OCI-LY3 (cell line): Measurements from ENCODE around the gene HOXA9.

ENCODE experiments used
- H2AFZ ChIP-seq: fragments of 200-600, 300-600 bp; shearing (Covaris generic); 2 replicates; pipeline ENCODE4 v1.6.0; 2014; ENCODE audit warnings: antibody characterized with exemption, low read depth, low read length
- H3K27ac ChIP-seq: fragments of 200-600, 300-600 bp; sonication (generic); 2 replicates; pipeline ENCODE4 v1.5.1; 2014; ENCODE audit warnings: mild to moderate bottlenecking, low read length, moderate library complexity, mixed read lengths
- H3K27me3 ChIP-seq: fragments of 200-600, 300-600 bp; sonication (generic); 2 replicates; pipeline ENCODE4 v1.6.1; 2014; ENCODE audit warnings: low read depth, low read length, mixed read lengths
- H3K36me3 ChIP-seq: fragments of 200-600, 300-600 bp; sonication (generic); replicated peaks from 2 replicates; pipeline ENCODE3; 2014; ENCODE audit warnings: low read depth, low read length, mixed read lengths
- H3K4me1 ChIP-seq: fragments of 300-600, 200-600 bp; sonication (generic); 2 replicates; pipeline ENCODE4 v1.6.1; 2014; ENCODE audit warnings: low read length, mixed read lengths
- H3K4me2 ChIP-seq: fragments of 200-600, 300-600 bp; sonication (generic); 2 replicates; pipeline ENCODE4 v1.6.1; 2014; ENCODE audit warnings: low read length, mixed read lengths
- H3K4me3 ChIP-seq: fragments of 300-600, 200-600 bp; sonication (generic); 2 replicates; pipeline ENCODE4 v1.5.1; 2014; ENCODE audit warnings: antibody characterized with exemption, mild to moderate bottlenecking, low read length, moderate library complexity
- H3K79me2 ChIP-seq: fragments of 300-600, 200-600 bp; shearing (Covaris generic); 2 replicates; pipeline ENCODE4 v1.6.1; 2014; ENCODE audit warnings: mild to moderate bottlenecking, low read length, mixed read lengths
- H3K9ac ChIP-seq: fragments of 300-600, 200-600 bp; shearing (Covaris generic); 2 replicates; pipeline ENCODE4 v1.6.0; 2014; ENCODE audit warnings: mild to moderate bottlenecking, low read length, moderate library complexity
- H3K9me3 ChIP-seq: fragments of 200-600, 300-600 bp; shearing (Covaris generic); 2 replicates; pipeline ENCODE4 v1.6.1; 2014; ENCODE audit warnings: low read length, mixed read lengths; ENCODE audit not compliant: insufficient read depth
- H4K20me1 ChIP-seq: fragments of 200-600, 300-600 bp; sonication (generic); 2 replicates; pipeline ENCODE4 v1.6.1; 2016; ENCODE audit warnings: low read length, mixed read lengths; ENCODE audit not compliant: insufficient read depth
- EZH2phosphoT487 ChIP-seq: fragments of 200-600 bp; shearing (Covaris generic); IDR thresholded peaks from 2 replicates; pipeline ENCODE4 v1.6.1; 2018; ENCODE audit warnings: antibody characterized with exemption, mixed run types, low read depth
- TF ChIP-seq, protein P1 (sequence below): fragments of 200-600, 300-600 bp; sonication (generic); IDR thresholded peaks from 2 replicates; pipeline ENCODE4 v1.5.1; 2014; ENCODE audit warnings: antibody characterized with exemption, low read length, low read depth

Gene HOXA9

DNA sequence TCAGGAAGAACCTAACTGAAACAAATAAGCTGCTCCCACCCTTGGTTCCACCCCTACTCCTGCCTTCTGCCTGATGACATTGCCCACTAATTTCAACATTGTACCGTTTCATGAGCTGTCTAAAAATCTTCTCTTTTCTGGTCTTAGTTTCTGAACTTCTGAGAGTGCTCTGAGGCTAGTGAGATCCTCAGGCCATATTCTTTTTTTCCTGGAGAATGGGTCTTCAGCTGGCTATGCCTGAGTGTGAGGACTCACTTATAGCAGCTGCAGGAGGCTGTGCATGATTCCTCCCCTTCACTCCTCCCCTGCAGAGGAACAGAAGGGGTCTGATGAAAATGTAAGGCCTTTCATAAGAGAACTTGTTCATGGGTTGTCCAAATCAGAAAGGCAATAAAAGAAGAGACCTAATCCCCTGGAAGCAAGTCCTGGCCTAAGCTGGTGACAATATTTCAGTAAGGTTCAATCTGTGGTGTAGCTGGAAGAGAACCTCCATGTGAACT is 45.9 kb downstream of the HOXA9 start:
- Histone ChIP-seq H3K79me2 (no peaks in the 10 kb centered on the region), H3K4me1 (no peaks in the 10 kb centered on the region), H4K20me1 (no peaks in the 10 kb centered on the region), H3K9ac (no peak overlapping the region), H2AFZ (no peak overlapping the region), H3K4me2 (no peak overlapping the region), H3K9me3 (no peaks in the 10 kb centered on the region), H3K4me3 (no peak overlapping the region), H3K27me3 (no peaks in the 10 kb centered on the region), H3K27ac (no peak overlapping the region), H3K36me3 (no peaks in the 10 kb centered on the region)
- no peak for TF ChIP-seq EZH2phosphoT487
- TF ChIP-seq, protein P1, sequence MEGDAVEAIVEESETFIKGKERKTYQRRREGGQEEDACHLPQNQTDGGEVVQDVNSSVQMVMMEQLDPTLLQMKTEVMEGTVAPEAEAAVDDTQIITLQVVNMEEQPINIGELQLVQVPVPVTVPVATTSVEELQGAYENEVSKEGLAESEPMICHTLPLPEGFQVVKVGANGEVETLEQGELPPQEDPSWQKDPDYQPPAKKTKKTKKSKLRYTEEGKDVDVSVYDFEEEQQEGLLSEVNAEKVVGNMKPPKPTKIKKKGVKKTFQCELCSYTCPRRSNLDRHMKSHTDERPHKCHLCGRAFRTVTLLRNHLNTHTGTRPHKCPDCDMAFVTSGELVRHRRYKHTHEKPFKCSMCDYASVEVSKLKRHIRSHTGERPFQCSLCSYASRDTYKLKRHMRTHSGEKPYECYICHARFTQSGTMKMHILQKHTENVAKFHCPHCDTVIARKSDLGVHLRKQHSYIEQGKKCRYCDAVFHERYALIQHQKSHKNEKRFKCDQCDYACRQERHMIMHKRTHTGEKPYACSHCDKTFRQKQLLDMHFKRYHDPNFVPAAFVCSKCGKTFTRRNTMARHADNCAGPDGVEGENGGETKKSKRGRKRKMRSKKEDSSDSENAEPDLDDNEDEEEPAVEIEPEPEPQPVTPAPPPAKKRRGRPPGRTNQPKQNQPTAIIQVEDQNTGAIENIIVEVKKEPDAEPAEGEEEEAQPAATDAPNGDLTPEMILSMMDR, result no peak

DNA sequence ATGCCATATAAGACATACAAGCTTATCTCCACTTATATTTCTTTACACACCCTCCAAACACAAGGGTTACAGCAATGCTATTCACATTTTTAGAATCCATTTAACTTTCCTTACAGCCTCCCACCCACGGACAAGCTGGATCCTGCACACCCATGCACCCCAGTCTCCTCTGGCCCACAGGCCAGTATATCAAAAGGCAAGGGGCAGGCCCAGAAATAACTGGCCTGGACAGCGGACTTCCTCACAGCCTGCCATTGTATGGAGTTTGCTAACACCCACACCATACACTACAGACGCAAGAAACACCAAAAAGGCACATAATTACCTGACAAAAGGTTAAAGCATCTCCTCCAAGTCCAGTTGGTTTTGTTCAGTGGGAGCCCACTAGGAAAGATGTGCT is 46.8 kb downstream of the HOXA9 start:
- Histone ChIP-seq H3K9me3 (no peaks in the 10 kb centered on the region), H4K20me1 (no peaks in the 10 kb centered on the region), H3K36me3 (no peaks in the 10 kb centered on the region), H3K79me2 (no peaks in the 10 kb centered on the region), H2AFZ (no peak overlapping the region), H3K4me3 (no peak overlapping the region), H3K4me2 (no peak overlapping the region), H3K4me1 (no peaks in the 10 kb centered on the region), H3K27me3 (no peaks in the 10 kb centered on the region), H3K9ac (no peak overlapping the region), H3K27ac (no peak overlapping the region)
- no peak for TF ChIP-seq EZH2phosphoT487
- TF ChIP-seq, protein P1, result no peak

DNA sequence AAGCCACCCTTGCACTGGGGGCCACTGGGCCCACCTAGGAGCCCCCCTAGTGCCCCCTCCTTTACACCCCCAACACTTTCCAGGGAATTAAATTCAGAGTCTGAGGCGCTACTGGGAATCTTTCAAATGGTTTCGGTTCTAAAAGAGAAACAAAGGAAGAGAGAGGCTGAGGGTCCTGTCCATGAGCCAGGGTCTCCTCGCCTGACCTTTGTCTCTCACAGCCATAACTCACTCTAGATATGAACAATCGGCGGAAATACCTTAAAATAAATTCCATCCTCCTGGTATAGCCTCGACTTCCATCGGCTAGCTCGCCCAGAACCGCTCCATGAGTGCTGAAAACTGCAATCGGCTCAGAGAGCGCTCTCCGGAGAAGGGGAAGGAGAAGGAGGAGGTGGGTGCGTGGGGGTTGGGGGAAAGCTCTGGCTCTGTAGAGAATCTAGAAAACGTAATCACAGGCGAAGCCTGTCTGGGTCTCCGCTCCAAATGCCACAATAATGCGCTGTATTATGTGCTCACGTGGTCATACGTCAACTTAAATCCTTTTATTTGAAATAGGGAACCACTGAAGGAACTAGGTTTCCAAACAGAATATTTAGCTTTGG is 47.3 kb downstream of the HOXA9 start:
- no peaks in the 10 kb centered on the region for H3K36me3 ChIP-seq
- no peaks in the 10 kb centered on the region for H3K4me1 ChIP-seq
- no peak for TF ChIP-seq EZH2phosphoT487
- TF ChIP-seq, protein P1, result no peak
- H3K4me3 ChIP-seq, result no peak overlapping the region
- no peaks in the 10 kb centered on the region for H3K9me3 ChIP-seq
- no peak overlapping the region for H2AFZ ChIP-seq
- no peaks in the 10 kb centered on the region for H3K79me2 ChIP-seq
- H3K27me3 ChIP-seq, result no peaks in the 10 kb centered on the region
- H4K20me1 ChIP-seq, result no peaks in the 10 kb centered on the region
- H3K27ac ChIP-seq, result no peak overlapping the region
- no peak overlapping the region for H3K4me2 ChIP-seq
- H3K9ac ChIP-seq, result no peak overlapping the region

DNA sequence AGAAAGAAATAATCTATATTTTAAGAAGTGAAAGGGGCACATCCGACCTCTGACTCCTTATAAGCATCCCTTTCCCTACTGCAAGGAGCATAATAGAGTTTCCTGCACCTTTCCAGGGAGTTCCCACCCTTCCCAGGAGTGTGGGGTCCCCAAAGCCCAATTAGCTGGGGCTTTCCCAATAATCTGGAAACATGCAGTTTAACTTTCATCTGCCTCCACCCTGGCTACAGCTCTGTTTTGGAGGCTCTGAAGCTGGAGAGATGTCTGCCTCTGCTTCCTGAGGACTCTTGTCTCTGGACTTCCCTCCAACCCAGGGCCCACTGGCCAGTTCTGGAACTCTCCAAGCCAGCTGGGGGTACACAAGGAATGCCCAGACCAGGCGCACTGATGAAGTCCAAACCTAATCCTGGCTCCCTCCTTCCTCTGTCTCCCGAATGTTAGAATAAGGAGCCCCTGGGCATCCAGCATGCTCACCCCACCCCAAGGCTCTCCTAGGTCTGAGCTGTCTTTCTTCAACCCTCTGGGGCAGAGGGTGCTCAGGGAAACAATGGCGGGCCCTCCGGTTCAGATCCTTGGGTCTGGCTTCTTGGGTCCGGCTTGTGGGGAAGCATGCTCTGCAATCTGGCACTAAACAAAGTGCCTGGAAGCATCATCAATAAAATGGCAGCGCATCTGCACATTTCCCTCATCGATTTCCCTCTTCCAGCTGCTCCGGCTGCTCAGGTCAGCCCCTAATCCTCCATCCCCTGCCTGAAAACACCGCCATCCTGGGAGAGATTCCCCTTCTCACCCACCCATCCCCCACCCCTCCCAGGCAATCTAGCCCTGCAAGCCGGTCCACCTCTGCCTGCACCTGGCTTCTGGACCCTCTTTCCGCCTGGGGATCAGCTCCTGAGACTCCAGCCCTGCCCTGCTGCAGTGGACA is 48.1 kb downstream of the HOXA9 start:
- Histone ChIP-seq H3K27me3 (no peaks in the 10 kb centered on the region), H3K27ac (no peak overlapping the region), H3K36me3 (no peaks in the 10 kb centered on the region), H2AFZ (no peak overlapping the region), H4K20me1 (no peaks in the 10 kb centered on the region), H3K4me3 (no peak overlapping the region), H3K4me1 (no peaks in the 10 kb centered on the region), H3K79me2 (no peaks in the 10 kb centered on the region), H3K9ac (no peak overlapping the region), H3K4me2 (no peak overlapping the region), H3K9me3 (no peaks in the 10 kb centered on the region)
- TF ChIP-seq EZH2phosphoT487, result no peak
- TF ChIP-seq, protein P1, result no peak
